GM10248 (cell line): ENCODE data around the gene PREPL.

Source experiments
- CTCF ChIA-PET: fragments of 300-600 bp; sonication (Branson Sonifier 250); formaldehyde crosslinking; extraction: SDS; loops from one replicate; lab custom pipeline; 2021; ENCODE audit warnings: antibody characterized with exemption; lab: Yijun Ruan, JAX
- POLR2A ChIA-PET: fragments of 350-650 bp; sonication (Branson Sonifier 250); formaldehyde crosslinking; extraction: SDS; loops from one replicate; lab custom pipeline; 2020; ENCODE audit warnings: antibody characterized with exemption; lab: Yijun Ruan, JAX
- DNase-seq: peaks from one replicate; pipeline ENCODE4 v3.0.0; 2012; ENCODE audit errors: extremely low spot score
- TF ChIP-seq, protein P1 (sequence below): IDR thresholded peaks from 2 replicates; pipeline ENCODE4 v1.5.1; 2012; ENCODE audit warnings: mild to moderate bottlenecking, low read depth; ENCODE audit errors: extremely low read depth, missing control alignments, control extremely low read depth

The PREPL gene

DNA sequence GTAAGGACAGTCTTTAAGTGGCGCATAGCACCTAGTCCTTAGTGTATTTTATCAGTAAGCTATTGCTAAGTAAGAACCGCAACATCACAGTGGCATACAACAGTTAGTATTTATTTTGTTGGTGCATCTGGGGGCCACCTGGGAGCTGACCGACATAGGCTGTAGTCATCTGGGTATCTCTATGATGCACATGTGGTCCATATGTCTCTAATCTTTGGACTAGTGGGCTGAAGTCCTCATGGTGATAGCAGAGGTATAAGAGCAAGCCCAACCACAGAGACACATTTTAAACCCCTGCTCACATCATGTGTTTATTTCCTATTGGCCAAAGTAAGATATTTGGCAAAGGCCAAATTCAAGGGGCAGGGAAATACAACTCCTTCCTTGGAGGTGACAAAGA is 3.3 kb upstream of the PREPL start:
- CTCF ChIA-PET = interaction anchor here (1.4 to 2.0 kb wide), 3 partner anchors 28 to 120 kb away, joined by 3 to 4 read pairs (median 3); no protein-coding TSS in a partner anchor
- DNase-seq = no peak
- POLR2A ChIA-PET = no interaction called here
- TF ChIP-seq, protein P1, sequence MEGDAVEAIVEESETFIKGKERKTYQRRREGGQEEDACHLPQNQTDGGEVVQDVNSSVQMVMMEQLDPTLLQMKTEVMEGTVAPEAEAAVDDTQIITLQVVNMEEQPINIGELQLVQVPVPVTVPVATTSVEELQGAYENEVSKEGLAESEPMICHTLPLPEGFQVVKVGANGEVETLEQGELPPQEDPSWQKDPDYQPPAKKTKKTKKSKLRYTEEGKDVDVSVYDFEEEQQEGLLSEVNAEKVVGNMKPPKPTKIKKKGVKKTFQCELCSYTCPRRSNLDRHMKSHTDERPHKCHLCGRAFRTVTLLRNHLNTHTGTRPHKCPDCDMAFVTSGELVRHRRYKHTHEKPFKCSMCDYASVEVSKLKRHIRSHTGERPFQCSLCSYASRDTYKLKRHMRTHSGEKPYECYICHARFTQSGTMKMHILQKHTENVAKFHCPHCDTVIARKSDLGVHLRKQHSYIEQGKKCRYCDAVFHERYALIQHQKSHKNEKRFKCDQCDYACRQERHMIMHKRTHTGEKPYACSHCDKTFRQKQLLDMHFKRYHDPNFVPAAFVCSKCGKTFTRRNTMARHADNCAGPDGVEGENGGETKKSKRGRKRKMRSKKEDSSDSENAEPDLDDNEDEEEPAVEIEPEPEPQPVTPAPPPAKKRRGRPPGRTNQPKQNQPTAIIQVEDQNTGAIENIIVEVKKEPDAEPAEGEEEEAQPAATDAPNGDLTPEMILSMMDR = no peak

DNA sequence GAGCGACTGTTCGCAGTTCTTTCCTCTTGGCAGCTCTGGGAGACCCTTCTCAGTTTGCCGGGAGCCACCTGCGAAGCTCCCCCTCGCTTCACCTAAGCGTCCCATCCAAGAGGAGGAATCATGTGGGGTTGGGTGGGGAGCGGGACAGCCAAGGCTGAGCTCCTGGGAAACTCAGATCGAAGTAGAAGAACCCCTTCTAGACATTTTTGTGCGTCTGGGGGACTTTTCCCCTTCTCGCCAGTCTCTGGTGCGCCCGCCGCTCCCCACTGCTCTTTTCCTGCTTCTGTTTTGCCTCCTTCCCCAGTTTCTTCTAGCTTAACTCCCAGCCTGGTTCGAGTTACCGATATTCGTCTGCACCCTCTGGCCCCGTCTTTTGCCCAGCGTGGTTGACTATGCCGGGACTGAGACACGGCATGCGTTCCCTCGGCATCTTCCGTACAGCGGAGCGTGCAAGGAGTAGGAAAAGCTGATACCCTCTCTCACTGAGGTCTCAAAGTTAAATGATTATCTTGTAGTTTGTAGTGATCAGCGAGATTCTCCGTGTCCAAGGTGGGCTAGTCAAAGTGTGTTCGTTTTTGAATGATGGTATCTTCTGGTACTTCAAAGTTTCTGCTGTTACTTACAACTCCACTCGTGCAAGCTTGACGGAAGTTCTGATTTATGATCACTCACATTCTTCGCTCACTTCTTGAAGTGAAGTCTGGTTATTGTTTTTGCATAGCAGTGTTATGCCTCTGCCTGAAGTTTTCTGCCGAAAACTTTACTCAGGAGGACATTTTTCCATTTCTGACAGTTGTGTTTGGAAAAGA is 1.1 kb upstream of the PREPL start:
- peak; percentile 21 for DNase-seq
- ChIA-PET CTCF (interaction anchor here (0.7 to 3.9 kb wide), 14 partner anchors 8 to 593 kb away, joined by 3 to 24 read pairs (median 5); no protein-coding TSS in a partner anchor), POLR2A (interaction anchor here (1.2 to 1.8 kb wide), 3 partner anchors 11 to 194 kb away, joined by 4 to 7 read pairs (median 6); no protein-coding TSS in a partner anchor)
- TF ChIP-seq, protein P1 = no peak

GRCh38 chr2:44360749-44361329 is 455 bp downstream of the PREPL start:
- DNase-seq = no peak
- ChIA-PET CTCF (interaction anchor here (1.3 to 3.9 kb wide), 7 partner anchors 11 to 595 kb away, joined by 3 to 24 read pairs (median 9); no protein-coding TSS in a partner anchor), POLR2A (interaction anchor here (1.3 to 1.8 kb wide), 2 partner anchors 9 to 13 kb away, joined by 6 to 7 read pairs; no protein-coding TSS in a partner anchor)
- TF ChIP-seq, protein P1 = no peak

- POLR2A ChIA-PET = no interaction called here
- CTCF ChIA-PET = interaction anchor here (1.1 to 2.9 kb wide), 3 partner anchors 10 to 15 kb away, joined by 3 to 18 read pairs (median 4); no protein-coding TSS in a partner anchor
Observed at GRCh38 chr2:44358503-44358902, 2.8 kb downstream of the PREPL start.

GRCh38 chr2:44354761-44355160 is 6.5 kb downstream of the PREPL start:
- ChIA-PET POLR2A (no interaction called here), CTCF (interaction anchor here (0.9 to 2.1 kb wide), 4 partner anchors 8 to 1259 kb away, joined by 3 to 6 read pairs (median 4); partner anchors contain the start of gene CAMKMT)
- TF ChIP-seq, protein P1 = no peak
- DNase-seq = no peak

More at GRCh38 chr2:44358503-44358902, 2.8 kb downstream of the PREPL start:
- TF ChIP-seq, protein P1 = no peak
- DNase-seq = peak; percentile 37

DNA sequence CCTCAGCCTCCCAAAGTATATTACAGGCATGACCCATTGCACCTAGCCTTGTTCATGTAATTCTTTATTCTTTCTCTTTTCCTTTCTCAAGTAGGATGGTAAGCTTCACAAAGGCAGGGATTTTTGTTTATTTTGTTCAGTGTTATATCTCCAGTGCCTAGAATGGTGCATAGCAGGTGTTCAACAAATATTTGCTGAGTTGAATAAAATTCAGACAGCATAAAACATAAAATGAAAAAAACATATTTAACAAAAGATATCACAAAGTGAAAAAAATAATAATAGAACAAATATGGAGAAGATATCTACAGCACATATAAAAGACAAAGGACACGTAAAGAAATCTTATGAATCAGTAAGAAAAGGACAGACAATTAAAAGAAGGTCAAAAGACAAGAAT is 8.8 kb downstream of the PREPL start:
- CTCF ChIA-PET = interaction anchor here (0.9 to 4.1 kb wide), 4 partner anchors 9 to 266 kb away, joined by 3 to 17 read pairs (median 5); partner anchors contain the start of gene CAMKMT
- POLR2A ChIA-PET = interaction anchor here (1.4 kb wide), 1 partner anchor 9 kb away, joined by 6 read pairs; the partner anchor contains the start of genes CAMKMT and PREPL
- no peak for DNase-seq
- TF ChIP-seq, protein P1 = no peak
